HL-60 (cell line): Measurements from ENCODE around the gene UVSSA.

Experiments
- DNase-seq, 2 experiments: peaks; one replicate each; pipeline ENCODE4 v3.0.0-alpha.2; 2010 to 2020; ENCODE audit warnings: low read depth in 1 of 2, low spot score in 1 of 2
- H3K27ac ChIP-seq: fragments of 250-450 bp; sonication (Bioruptor Pico); replicated peaks from 2 replicates; pipeline ENCODE4 v1.5.1; 2020; ENCODE audit warnings: mild to moderate bottlenecking, moderate library complexity
- H3K27me3 ChIP-seq: fragments of 250-450 bp; sonication (Bioruptor Pico); 2 replicates; pipeline ENCODE4 v1.5.1; 2021; ENCODE audit warnings: mild to moderate bottlenecking, moderate library complexity; ENCODE audit not compliant: insufficient read depth, poor library complexity, severe bottlenecking
- H3K4me3 ChIP-seq: replicated peaks from 2 replicates; pipeline ENCODE4 v1.5.1; 2011; ENCODE audit warnings: mild to moderate bottlenecking, control low read depth, low read length; ENCODE audit not compliant: insufficient read depth
- GABPA ChIP-seq: IDR thresholded peaks from 2 replicates; pipeline ENCODE4 v1.6.1; 2012; ENCODE audit warnings: low read depth
- POLR2AphosphoS5 ChIP-seq: IDR thresholded peaks from 2 replicates; pipeline ENCODE4 v1.6.1; 2012; ENCODE audit warnings: low read depth
- SPI1 ChIP-seq: IDR thresholded peaks from 2 replicates; pipeline ENCODE4 v1.6.1; 2012; ENCODE audit warnings: low read depth, mild to moderate bottlenecking, borderline replicate concordance
- TF ChIP-seq, protein P1 (sequence below): IDR thresholded peaks from 2 replicates; pipeline ENCODE4 v1.6.1; 2012; ENCODE audit warnings: low read depth; ENCODE audit not compliant: insufficient replicate concordance
- TF ChIP-seq, protein P2 (sequence below): IDR thresholded peaks from one replicate; pipeline ENCODE4 v1.5.1; 2011; ENCODE audit warnings: low read length, control low read depth, inconsistent platforms; ENCODE audit not compliant: insufficient read depth

Gene UVSSA

DNA sequence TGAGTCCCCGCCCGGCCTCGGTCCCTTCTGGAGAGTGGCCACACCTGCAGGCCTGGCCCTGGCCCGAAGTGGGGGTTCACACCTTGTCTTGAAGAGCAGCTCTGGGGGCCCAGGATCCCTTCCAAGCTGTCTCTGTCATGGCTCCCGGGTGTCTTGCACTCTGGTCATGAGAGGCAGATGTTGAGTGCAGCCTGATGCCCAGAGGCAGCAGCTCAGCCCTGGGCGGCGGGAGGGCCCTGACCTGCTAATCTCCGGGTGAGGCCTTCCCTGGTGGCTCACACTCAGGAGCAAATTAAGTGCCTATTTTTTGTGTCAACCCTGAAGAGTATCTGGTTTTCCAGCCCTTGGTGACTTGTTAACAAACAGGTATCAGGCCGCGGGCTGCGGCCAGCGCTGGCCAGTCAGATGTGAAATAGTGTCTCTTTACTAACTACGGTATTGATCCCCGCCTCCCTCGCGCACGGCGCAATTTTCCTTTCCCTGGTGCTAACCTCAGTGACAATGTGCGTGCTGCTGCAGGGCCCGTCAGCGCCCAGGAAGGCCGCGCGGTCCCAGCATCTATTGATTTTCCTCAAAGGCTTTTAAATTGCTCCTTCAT, 35.0 kb downstream of the UVSSA start:
- TF ChIP-seq, protein P1, sequence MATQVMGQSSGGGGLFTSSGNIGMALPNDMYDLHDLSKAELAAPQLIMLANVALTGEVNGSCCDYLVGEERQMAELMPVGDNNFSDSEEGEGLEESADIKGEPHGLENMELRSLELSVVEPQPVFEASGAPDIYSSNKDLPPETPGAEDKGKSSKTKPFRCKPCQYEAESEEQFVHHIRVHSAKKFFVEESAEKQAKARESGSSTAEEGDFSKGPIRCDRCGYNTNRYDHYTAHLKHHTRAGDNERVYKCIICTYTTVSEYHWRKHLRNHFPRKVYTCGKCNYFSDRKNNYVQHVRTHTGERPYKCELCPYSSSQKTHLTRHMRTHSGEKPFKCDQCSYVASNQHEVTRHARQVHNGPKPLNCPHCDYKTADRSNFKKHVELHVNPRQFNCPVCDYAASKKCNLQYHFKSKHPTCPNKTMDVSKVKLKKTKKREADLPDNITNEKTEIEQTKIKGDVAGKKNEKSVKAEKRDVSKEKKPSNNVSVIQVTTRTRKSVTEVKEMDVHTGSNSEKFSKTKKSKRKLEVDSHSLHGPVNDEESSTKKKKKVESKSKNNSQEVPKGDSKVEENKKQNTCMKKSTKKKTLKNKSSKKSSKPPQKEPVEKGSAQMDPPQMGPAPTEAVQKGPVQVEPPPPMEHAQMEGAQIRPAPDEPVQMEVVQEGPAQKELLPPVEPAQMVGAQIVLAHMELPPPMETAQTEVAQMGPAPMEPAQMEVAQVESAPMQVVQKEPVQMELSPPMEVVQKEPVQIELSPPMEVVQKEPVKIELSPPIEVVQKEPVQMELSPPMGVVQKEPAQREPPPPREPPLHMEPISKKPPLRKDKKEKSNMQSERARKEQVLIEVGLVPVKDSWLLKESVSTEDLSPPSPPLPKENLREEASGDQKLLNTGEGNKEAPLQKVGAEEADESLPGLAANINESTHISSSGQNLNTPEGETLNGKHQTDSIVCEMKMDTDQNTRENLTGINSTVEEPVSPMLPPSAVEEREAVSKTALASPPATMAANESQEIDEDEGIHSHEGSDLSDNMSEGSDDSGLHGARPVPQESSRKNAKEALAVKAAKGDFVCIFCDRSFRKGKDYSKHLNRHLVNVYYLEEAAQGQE: no peak
- TF ChIP-seq SPI1: no peak
- TF ChIP-seq, protein P2, sequence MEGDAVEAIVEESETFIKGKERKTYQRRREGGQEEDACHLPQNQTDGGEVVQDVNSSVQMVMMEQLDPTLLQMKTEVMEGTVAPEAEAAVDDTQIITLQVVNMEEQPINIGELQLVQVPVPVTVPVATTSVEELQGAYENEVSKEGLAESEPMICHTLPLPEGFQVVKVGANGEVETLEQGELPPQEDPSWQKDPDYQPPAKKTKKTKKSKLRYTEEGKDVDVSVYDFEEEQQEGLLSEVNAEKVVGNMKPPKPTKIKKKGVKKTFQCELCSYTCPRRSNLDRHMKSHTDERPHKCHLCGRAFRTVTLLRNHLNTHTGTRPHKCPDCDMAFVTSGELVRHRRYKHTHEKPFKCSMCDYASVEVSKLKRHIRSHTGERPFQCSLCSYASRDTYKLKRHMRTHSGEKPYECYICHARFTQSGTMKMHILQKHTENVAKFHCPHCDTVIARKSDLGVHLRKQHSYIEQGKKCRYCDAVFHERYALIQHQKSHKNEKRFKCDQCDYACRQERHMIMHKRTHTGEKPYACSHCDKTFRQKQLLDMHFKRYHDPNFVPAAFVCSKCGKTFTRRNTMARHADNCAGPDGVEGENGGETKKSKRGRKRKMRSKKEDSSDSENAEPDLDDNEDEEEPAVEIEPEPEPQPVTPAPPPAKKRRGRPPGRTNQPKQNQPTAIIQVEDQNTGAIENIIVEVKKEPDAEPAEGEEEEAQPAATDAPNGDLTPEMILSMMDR: no peak
- no peak overlapping the region for H3K27ac ChIP-seq
- DNase-seq: no peak
- no peak overlapping the region for H3K4me3 ChIP-seq
- H3K27me3 ChIP-seq: no peaks in the 10 kb centered on the region

DNA sequence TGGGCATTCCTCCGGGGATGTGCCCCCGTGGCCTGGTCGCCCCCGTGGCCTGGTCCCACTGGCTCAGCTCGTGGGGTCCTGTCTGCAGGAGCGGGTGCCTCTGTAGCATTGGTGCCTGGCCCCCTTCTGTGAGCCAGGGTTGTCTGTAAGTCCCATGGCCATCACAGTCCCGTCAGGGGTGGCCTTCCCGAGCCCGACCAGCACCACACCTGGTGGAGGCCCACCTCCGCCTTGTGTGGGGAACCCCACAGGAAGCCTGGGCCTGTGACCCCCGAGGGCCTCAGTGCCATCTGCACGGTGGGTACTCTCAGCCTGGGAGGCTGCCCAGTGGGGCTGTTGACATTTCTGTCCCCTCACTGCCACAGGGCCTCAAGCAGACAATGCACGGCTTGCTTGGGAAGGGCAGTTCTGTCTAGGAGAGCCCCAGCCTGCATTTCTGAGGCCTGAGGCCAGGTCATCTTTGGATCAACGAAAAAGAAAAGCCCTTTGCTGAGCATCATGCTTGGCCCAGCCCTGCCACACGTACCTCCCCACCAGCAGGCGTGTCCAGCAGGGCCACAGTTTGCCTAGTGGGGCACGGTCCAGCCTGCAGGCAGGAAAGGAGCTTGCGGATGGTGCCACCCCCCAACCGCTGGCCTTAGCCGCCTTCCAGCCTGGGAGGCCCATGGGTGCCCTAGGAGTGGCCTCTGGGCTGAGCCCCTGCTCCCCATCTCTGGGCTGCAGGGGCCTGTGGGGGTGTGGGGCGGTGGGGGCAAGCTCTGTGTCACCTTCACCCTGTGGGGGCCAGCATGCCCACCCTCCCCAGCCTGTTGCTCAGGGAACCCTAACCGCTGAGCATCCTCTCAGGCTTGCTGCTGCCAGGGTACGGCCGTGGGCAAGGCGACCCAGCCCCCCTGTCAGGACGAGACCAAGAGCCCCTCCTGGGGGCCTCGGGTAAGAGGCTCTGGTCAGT, 36.0 kb downstream of the UVSSA start:
- TF ChIP-seq POLR2AphosphoS5 (no peak), GABPA (no peak), SPI1 (no peak)
- TF ChIP-seq, protein P2: no peak
- TF ChIP-seq, protein P1: no peak
- Histone ChIP-seq H3K4me3 (no peak overlapping the region), H3K27me3 (no peaks in the 10 kb centered on the region), H3K27ac (no peak overlapping the region)
- no peak for DNase-seq

DNA sequence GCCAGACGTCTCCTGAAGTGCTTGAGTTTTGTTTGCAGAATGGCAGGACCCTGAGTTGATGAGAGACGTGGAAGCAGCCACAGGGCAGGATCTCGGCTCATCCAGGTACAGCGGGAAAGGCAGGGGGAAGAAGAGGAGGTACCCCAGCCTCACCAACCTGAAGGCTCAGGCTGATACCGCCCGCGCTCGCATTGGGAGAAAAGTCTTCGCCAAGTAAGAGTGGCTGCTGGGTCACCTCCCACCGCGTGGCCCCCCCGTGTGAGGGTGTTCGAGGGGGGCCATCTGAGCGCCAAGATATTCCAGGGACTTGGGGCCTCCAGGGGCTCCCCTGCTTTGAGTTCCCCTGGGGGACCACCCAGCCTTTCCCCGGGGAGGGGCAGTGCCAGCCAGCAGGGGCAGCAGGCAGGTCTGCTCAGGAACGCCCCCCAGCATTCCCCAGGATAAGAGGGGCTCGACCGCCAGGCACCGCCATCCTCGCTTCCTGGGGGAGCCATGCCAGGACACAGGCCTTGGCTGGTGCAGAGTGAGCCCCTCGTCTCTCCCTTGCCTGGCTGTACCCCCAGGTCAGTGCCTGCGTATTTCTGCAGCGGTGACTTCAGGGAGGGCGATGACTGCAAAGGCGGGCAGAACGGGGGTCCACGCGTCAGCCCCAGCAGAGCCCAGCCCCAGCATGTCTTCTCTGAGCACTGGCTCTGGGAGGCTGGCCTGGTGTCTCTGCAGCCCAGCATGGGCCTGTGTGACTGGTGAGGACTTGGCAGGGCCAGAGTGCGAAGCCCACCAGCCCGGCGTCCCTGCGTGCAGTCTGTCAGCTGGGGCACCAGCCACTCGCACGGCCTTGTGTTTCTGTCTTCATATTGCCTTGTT, 37.0 kb downstream of the UVSSA start:
- TF ChIP-seq POLR2AphosphoS5 (no peak), SPI1 (no peak), GABPA (no peak)
- TF ChIP-seq, protein P1: no peak
- TF ChIP-seq, protein P2: no peak
- H3K4me3 ChIP-seq: no peak overlapping the region
- DNase-seq: no peak
- H3K27me3 ChIP-seq: no peaks in the 10 kb centered on the region
- no peak overlapping the region for H3K27ac ChIP-seq
